IPS-15b (cell line): Measurements from ENCODE around the gene KCNK2.

ENCODE experiments used
- H3K27me3 ChIP-seq: one replicate; pipeline ENCODE4 v1.6.1; 2013; ENCODE audit warnings: low read length; ENCODE audit not compliant: control insufficient read depth, insufficient read depth
- H3K36me3 ChIP-seq: one replicate; pipeline ENCODE4 v1.6.1; 2013; ENCODE audit warnings: low read length; ENCODE audit not compliant: control insufficient read depth, insufficient read depth
- H3K4me1 ChIP-seq: one replicate; pipeline ENCODE4 v1.6.1; 2013; ENCODE audit warnings: mild to moderate bottlenecking, low read length; ENCODE audit not compliant: control insufficient read depth, insufficient read depth
- H3K4me3 ChIP-seq: one replicate; pipeline ENCODE4 v1.5.1; 2013; ENCODE audit warnings: low read depth, low read length
- H3K9ac ChIP-seq: one replicate; pipeline ENCODE4 v1.6.1; 2013; ENCODE audit warnings: low read depth, mild to moderate bottlenecking, low read length
- H3K9me3 ChIP-seq: one replicate; pipeline ENCODE4 v1.6.1; 2013; ENCODE audit warnings: mild to moderate bottlenecking, low read length; ENCODE audit not compliant: control insufficient read depth, insufficient read depth

The KCNK2 gene

GRCh38 chr1:215064327-215064726 is 18.2 kb upstream of the KCNK2 start:
- H3K27me3 ChIP-seq = no peaks in the 10 kb centered on the region
- H3K4me1 ChIP-seq = no peaks in the 10 kb centered on the region
- H3K4me3 ChIP-seq = no peak overlapping the region

GRCh38 chr1:215071078-215071477 is 11.5 kb upstream of the KCNK2 start:
- Histone ChIP-seq H3K9ac (no peak overlapping the region), H3K27me3 (no peaks in the 10 kb centered on the region), H3K9me3 (no peaks in the 10 kb centered on the region)

More at GRCh38 chr1:215064327-215064726, 18.2 kb upstream of the KCNK2 start:
- no peak overlapping the region for H3K9ac ChIP-seq
- no peaks in the 10 kb centered on the region for H3K36me3 ChIP-seq
- no peaks in the 10 kb centered on the region for H3K9me3 ChIP-seq

GRCh38 chr1:215076322-215076721 is 6.2 kb upstream of the KCNK2 start:
- no peak overlapping the region for H3K4me3 ChIP-seq
- H3K9me3 ChIP-seq = no peaks in the 10 kb centered on the region
- peaks cover 44% of the 10 kb centered on the region for H3K27me3 ChIP-seq
- H3K4me1 ChIP-seq = no peaks in the 10 kb centered on the region
- H3K9ac ChIP-seq = no peak overlapping the region
- H3K36me3 ChIP-seq = no peaks in the 10 kb centered on the region

More at GRCh38 chr1:215071078-215071477, 11.5 kb upstream of the KCNK2 start:
- Histone ChIP-seq H3K4me1 (no peaks in the 10 kb centered on the region), H3K4me3 (no peak overlapping the region), H3K36me3 (no peaks in the 10 kb centered on the region)

- Histone ChIP-seq H3K9me3 (no peaks in the 10 kb centered on the region), H3K9ac (no peak overlapping the region), H3K4me1 (no peaks in the 10 kb centered on the region), H3K27me3 (peaks cover 71% of the 10 kb centered on the region), H3K4me3 (no peak overlapping the region), H3K36me3 (no peaks in the 10 kb centered on the region)
Measured at GRCh38 chr1:215079456-215079855, 3.1 kb upstream of the KCNK2 start.

- H3K4me1 ChIP-seq = no peaks in the 10 kb centered on the region
- peaks cover 93% of the 10 kb centered on the region for H3K27me3 ChIP-seq
- H3K36me3 ChIP-seq = no peaks in the 10 kb centered on the region
- no peaks in the 10 kb centered on the region for H3K9me3 ChIP-seq
- H3K9ac ChIP-seq = no peak overlapping the region
- peak overlapping the region; percentile 64 for H3K4me3 ChIP-seq
Measured at GRCh38 chr1:215081661-215082531, 641 bp upstream of the KCNK2 start.

- no peaks in the 10 kb centered on the region for H3K4me1 ChIP-seq
- no peaks in the 10 kb centered on the region for H3K9me3 ChIP-seq
- H3K27me3 ChIP-seq = peaks cover 87% of the 10 kb centered on the region
- H3K36me3 ChIP-seq = no peaks in the 10 kb centered on the region
- no peak overlapping the region for H3K9ac ChIP-seq
- peak overlapping the region; percentile 64 for H3K4me3 ChIP-seq
Measured at GRCh38 chr1:215083383-215083961, 935 bp downstream of the KCNK2 start.

GRCh38 chr1:215084621-215085020 is 2.1 kb downstream of the KCNK2 start:
- Histone ChIP-seq H3K27me3 (peaks cover 78% of the 10 kb centered on the region), H3K9me3 (no peaks in the 10 kb centered on the region), H3K9ac (no peak overlapping the region), H3K4me3 (no peak overlapping the region), H3K4me1 (no peaks in the 10 kb centered on the region), H3K36me3 (no peaks in the 10 kb centered on the region)

- no peak overlapping the region for H3K9ac ChIP-seq
- H3K36me3 ChIP-seq = no peaks in the 10 kb centered on the region
- no peaks in the 10 kb centered on the region for H3K9me3 ChIP-seq
- H3K4me1 ChIP-seq = no peaks in the 10 kb centered on the region
- peaks cover 48% of the 10 kb centered on the region for H3K27me3 ChIP-seq
- no peak overlapping the region for H3K4me3 ChIP-seq
Measured at GRCh38 chr1:215087603-215088002, 5.1 kb downstream of the KCNK2 start.

- Histone ChIP-seq H3K9me3 (no peaks in the 10 kb centered on the region), H3K4me1 (no peaks in the 10 kb centered on the region), H3K4me3 (no peak overlapping the region), H3K36me3 (no peaks in the 10 kb centered on the region), H3K27me3 (peaks cover under 1% of the 10 kb centered on the region), H3K9ac (no peak overlapping the region)
Measured at GRCh38 chr1:215094381-215094780, 11.8 kb downstream of the KCNK2 start.

- no peak overlapping the region for H3K9ac ChIP-seq
- no peaks in the 10 kb centered on the region for H3K36me3 ChIP-seq
- H3K27me3 ChIP-seq = no peaks in the 10 kb centered on the region
- H3K9me3 ChIP-seq = no peaks in the 10 kb centered on the region
- no peak overlapping the region for H3K4me3 ChIP-seq
- H3K4me1 ChIP-seq = no peaks in the 10 kb centered on the region
Measured at GRCh38 chr1:215095524-215095923, 13.0 kb downstream of the KCNK2 start.

- H3K36me3 ChIP-seq = no peaks in the 10 kb centered on the region
- H3K27me3 ChIP-seq = no peaks in the 10 kb centered on the region
- no peak overlapping the region for H3K9ac ChIP-seq
- H3K9me3 ChIP-seq = no peaks in the 10 kb centered on the region
- H3K4me1 ChIP-seq = no peaks in the 10 kb centered on the region
- no peak overlapping the region for H3K4me3 ChIP-seq
Measured at GRCh38 chr1:215101511-215101910, 19.0 kb downstream of the KCNK2 start.

- H3K4me1 ChIP-seq = no peaks in the 10 kb centered on the region
- H3K9ac ChIP-seq = no peak overlapping the region
- H3K9me3 ChIP-seq = no peaks in the 10 kb centered on the region
- H3K36me3 ChIP-seq = no peaks in the 10 kb centered on the region
- H3K4me3 ChIP-seq = no peak overlapping the region
- H3K27me3 ChIP-seq = no peaks in the 10 kb centered on the region
Measured at GRCh38 chr1:215104283-215104682, 21.7 kb downstream of the KCNK2 start.
